HG03521 (cell line): ENCODE measurements around the gene BTG2.
"Not testable (repeated sequence)": the region's sequence is repeated elsewhere in the genome, so short reads cannot be mapped to it uniquely, and the experiment has no call there.

Source experiments
- ATAC-seq: cut with Tn5 transposase; IDR thresholded peaks from one replicate; pipeline ENCODE4 v1.9.1; 2021; ENCODE audit warnings: mild to moderate bottlenecking, moderate library complexity; ENCODE audit not compliant: unreplicated experiment

Gene BTG2

GRCh38 chr1:203291201-203292096 is 13.9 kb upstream of the BTG2 start:
- ATAC-seq = no peak

GRCh38 chr1:203295796-203296195 is 9.5 kb upstream of the BTG2 start:
- no peak for ATAC-seq

GRCh38 chr1:203296460-203297073 is 8.8 kb upstream of the BTG2 start:
- no peak for ATAC-seq

- ATAC-seq = no peak
These were observed 6.2 kb upstream of the BTG2 start for GRCh38 chr1:203299169-203299568.

GRCh38 chr1:203299719-203300429 is 5.4 kb upstream of the BTG2 start:
- not testable (repeated sequence) for ATAC-seq

- ATAC-seq = no peak
These were observed 4.6 kb upstream of the BTG2 start for GRCh38 chr1:203300441-203301330.

- ATAC-seq = no peak
These were observed 4.0 kb upstream of the BTG2 start for GRCh38 chr1:203301331-203301668.

GRCh38 chr1:203302456-203302855 is 2.9 kb upstream of the BTG2 start:
- ATAC-seq = no peak

- ATAC-seq = no peak
These were observed 2.4 kb upstream of the BTG2 start for GRCh38 chr1:203302894-203303293.

GRCh38 chr1:203304391-203304918 is 864 bp upstream of the BTG2 start:
- ATAC-seq = no peak

- no peak for ATAC-seq
These were observed 430 bp downstream of the BTG2 start for GRCh38 chr1:203305809-203306088.

GRCh38 chr1:203306089-203306964 is 1.0 kb downstream of the BTG2 start:
- ATAC-seq = no peak

- ATAC-seq = no peak
These were observed 1.7 kb downstream of the BTG2 start for GRCh38 chr1:203306965-203307541.

GRCh38 chr1:203307641-203308126 is 2.4 kb downstream of the BTG2 start:
- ATAC-seq = no peak

- ATAC-seq = no peak
These were observed 3.1 kb downstream of the BTG2 start for GRCh38 chr1:203308328-203308922.

GRCh38 chr1:203308923-203309331 is 3.6 kb downstream of the BTG2 start:
- no peak for ATAC-seq

- ATAC-seq = no peak
These were observed 6.3 kb downstream of the BTG2 start for GRCh38 chr1:203311368-203312301.
